Measurements from ENCODE around the gene TROAP. TPM values are rescaled to one million over a fixed set of nuclear protein-coding genes. Genes with fewer than 3 reads are reported as not detected.
A peak's percentile ranks its signal among the peaks of the same experiment; 100 is the strongest.

Gene TROAP
- total and polyA plus RNA-seq, 9 of the 15 experiments (the other 6 are each of a cell fraction or from before 2014, with no cell fraction given), result 46.4 to 171 (median 59.8) TPM

DNA sequence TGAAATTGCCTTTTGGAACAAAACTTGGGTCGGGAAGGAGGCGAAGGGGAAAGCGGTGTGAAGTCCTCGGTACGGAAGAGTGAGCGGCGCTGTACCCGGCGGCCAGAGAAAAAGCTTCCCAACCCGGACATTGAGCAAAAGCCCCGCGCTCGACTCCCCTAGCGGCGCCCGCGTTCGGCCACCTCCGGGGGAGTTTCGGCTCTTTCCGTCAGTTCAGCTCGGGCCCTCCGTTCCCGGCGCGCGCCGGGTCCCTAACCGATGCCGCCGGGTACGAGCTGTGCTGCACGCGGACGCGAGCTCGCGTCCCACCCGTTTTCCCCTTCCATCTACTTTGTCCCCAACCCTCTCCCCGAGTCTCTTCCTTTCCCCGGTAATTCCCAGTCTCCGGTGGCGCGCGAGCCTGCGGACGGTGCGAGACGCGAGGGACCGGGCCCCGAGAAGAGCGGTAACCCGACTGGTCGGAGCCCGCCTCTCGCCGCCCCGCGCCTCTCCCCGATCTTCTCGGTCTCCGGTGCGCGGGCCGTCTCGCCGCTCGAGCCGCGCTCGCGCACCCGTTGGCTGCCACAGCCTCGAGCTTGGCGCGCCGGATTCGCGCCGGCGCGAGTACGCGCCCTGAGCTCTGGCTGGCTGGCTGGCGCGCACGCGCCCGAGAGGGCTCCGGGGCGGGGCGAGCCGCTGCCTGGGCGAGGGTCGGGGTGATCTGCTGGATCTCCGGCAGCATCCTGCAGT lies 43.8 kb downstream of the TROAP start (continued):
- TF ChIP-seq E2F8 (IDR thresholded peaks at IDR 0.05; ENCODE audit: low read depth, partially characterized antibody), result peak; percentile 74
- TF ChIP-seq SAFB (IDR thresholded peaks at IDR 0.05; ENCODE audit: borderline replicate concordance, low read depth, low read length), result no peak
- peak; percentile 61; the same call in 1 of the 2 replicates for TF ChIP-seq HNRNPL (IDR thresholded peaks at IDR 0.05; ENCODE audit: low read depth, low read length)
- TF ChIP-seq ZNF175 (CRISPR knock-in tag; IDR thresholded peaks at IDR 0.05; ENCODE audit: low read depth), result peak; percentile 82; the same call in 1 of the 2 replicates
- TF ChIP-seq, protein P1, sequence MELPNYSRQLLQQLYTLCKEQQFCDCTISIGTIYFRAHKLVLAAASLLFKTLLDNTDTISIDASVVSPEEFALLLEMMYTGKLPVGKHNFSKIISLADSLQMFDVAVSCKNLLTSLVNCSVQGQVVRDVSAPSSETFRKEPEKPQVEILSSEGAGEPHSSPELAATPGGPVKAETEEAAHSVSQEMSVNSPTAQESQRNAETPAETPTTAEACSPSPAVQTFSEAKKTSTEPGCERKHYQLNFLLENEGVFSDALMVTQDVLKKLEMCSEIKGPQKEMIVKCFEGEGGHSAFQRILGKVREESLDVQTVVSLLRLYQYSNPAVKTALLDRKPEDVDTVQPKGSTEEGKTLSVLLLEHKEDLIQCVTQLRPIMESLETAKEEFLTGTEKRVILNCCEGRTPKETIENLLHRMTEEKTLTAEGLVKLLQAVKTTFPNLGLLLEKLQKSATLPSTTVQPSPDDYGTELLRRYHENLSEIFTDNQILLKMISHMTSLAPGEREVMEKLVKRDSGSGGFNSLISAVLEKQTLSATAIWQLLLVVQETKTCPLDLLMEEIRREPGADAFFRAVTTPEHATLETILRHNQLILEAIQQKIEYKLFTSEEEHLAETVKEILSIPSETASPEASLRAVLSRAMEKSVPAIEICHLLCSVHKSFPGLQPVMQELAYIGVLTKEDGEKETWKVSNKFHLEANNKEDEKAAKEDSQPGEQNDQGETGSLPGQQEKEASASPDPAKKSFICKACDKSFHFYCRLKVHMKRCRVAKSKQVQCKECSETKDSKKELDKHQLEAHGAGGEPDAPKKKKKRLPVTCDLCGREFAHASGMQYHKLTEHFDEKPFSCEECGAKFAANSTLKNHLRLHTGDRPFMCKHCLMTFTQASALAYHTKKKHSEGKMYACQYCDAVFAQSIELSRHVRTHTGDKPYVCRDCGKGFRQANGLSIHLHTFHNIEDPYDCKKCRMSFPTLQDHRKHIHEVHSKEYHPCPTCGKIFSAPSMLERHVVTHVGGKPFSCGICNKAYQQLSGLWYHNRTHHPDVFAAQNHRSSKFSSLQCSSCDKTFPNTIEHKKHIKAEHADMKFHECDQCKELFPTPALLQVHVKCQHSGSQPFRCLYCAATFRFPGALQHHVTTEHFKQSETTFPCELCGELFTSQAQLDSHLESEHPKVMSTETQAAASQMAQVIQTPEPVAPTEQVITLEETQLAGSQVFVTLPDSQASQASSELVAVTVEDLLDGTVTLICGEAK (IDR thresholded peaks at IDR 0.05), result peak; percentile 54; the same call in 1 of the 2 replicates
- TF ChIP-seq, protein P1 (CRISPR knock-in tag; IDR thresholded peaks at IDR 0.05), result no peak
- TF ChIP-seq CREB3 (tag; conservative IDR thresholded peaks at IDR 0.05; ENCODE audit: low read depth), result peak; percentile 79
- no peak for TF ChIP-seq ZNF146 (CRISPR knock-in tag; IDR thresholded peaks at IDR 0.05; ENCODE audit: unreplicated experiment)
- TF ChIP-seq CCNT2 (IDR thresholded peaks at IDR 0.05; ENCODE audit: borderline replicate concordance, extremely low read depth, insufficient read length, low read depth, low read length), result peak; percentile 86
- TF ChIP-seq ZNF512 (tag; IDR thresholded peaks at IDR 0.05), result no peak

Measured in K562 (cell line).